NT2/D1 (cell line): Measurements from ENCODE around the gene NFKBIA.

Experiments
- SUZ12 ChIP-seq: IDR thresholded peaks from 2 replicates; pipeline ENCODE4 v1.6.1; 2011; ENCODE audit not compliant: insufficient read length, insufficient read depth; ENCODE audit errors: extremely low read depth
- ZNF274 ChIP-seq: IDR thresholded peaks from 2 replicates; pipeline ENCODE4 v1.6.1; 2011; ENCODE audit warnings: mild to moderate bottlenecking, low read depth, low read length

- TF ChIP-seq ZNF274: no peak
- no peak for TF ChIP-seq SUZ12
Measured at GRCh38 chr14:35400648-35401421, 3.7 kb downstream of the NFKBIA start.
